ENCODE measurements around the gene USP28. TPM values are rescaled to one million over a fixed set of nuclear protein-coding genes. Genes with fewer than 3 reads are reported as not detected.
A peak's percentile ranks its signal among the peaks of the same experiment; 100 is the strongest.
"Not testable (repeated sequence)": the region's sequence is repeated elsewhere in the genome, so short reads cannot be mapped to it uniquely, and the experiment has no call there.

Gene USP28
- total RNA-seq, 1 donor from 2014 or later = 38.5 TPM

DNA sequence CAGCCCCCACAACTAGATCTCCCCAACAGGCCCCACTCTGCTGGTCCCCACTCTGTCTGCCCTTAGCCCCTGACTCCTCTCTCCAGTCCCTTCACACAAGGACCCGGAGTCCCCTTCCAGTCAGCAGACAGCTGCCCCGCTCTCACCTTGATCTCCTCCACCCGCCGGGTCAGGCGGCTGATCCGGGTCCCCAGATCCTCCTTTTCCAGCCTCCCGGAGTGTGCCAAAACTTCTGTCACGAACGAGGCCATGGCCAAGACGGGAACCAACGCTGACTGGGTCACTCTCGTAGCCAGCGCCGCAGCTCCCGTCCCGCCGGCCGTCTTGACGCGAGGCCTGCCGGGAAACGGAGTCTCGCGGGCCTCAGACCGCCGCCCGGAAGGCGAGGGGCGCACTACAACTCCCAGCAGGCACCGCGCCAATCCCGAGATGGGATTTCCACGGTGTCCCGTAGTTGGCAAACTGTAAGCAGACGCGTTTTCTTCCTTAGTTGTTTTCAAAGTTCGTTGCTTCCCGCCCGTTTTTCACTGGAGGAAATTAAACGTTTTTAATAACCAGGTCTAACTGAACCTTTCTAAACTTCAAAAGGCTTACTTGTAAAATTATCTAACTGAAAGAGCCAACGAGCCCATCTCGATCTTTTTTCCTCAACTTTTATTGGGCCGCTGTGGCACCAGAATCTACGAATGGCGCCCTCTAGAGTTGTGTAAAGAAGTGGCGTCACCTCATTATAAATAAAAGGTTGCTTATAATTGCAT is 101.8 kb downstream of the USP28 start, which contains the start of gene ZW10:
Gene ZW10, minus strand, starts transcription at position 277 of the 758 bp plus-strand sequence. Its CDS starts 26 bp downstream, at position 251.
- peak; percentile 99 for DNase-seq

DNA sequence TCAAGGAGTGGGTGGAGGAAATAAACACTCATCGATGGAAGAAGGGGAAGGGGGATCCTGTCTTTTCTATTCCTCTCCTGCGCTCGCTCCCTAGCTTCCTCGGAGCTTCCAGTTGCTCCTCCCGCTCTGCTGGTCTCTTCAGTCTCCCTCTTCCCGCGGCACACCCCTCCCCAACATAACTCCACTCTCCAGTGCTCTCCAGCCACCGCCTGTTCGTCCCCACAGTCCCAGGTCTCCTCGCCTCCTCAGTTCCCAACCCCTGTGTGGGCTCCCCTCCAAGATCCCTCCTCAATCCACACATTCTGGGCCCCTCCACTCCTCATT is 102.3 kb downstream of the USP28 start:
- DNase-seq = peak; percentile 53

DNA sequence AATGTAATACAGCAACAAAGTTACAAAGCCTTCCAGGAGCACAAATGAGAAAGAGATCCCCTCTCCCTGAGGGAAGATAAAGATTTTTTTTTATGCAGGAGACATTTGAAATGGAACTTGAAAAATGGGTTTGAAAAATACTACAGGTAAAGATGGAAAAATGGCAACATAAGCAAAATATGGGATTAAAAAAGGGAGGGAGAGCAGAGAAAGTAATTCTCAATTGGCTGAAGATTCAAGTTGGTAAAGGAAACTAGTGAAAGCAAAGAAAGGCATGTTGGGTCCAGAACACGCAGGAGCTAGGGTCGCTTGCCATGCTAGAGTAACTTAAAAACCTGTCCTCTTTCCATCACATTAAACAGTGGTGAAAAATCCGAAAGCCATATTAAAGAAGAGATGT is 103.4 kb downstream of the USP28 start:
- no peak for DNase-seq

DNA sequence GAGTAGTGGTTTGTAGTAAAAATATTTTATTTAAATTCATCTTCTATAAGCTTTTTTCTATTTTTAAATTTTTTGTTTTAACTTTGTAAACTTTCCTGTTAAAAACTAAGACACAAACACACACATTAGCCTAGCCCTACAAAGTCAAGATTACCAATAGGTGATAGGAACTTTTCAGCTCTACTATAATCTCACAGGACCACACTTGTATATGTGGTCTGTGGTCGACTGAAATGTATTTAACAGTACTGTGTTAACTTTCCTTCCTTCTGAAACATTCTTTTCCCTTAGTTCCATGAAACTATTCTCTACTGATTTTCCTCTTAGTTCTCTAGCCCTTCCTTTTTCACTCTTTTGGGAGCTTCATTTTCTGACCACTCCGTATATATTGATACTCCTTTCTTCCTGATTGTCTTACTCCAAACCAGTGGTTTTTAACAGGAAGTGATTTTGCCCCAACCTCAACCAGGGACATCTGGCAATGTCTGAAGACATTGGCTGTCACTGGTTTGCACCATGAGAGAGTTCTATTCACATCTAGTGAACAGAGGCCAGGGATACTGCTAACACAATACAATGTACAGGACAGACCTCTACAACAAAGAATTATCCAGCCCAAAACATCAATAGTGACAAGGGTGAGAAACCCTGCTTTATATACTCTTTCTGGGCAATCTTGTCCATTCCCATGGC is 110.7 kb downstream of the USP28 start:
- no peak for DNase-seq

DNA sequence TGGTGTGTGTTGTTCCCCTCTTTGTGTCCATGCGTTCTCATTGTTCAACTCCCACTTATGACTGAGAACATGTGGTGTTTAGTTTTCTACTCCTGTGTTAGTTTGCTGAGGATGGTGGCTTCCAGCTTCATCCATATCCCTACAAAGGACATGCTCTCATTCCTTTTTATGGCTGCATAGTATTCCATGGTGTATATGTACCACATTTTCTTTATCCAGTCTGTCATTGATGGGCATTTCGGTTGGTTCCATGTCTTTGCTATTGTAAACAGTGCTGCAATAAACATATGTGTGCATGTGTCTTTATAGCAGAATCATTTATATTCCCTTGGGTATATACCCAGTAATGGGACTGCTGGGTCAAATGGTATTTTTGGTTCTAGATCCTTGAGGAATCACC is 112.3 kb downstream of the USP28 start:
- DNase-seq = not testable (repeated sequence)

DNA sequence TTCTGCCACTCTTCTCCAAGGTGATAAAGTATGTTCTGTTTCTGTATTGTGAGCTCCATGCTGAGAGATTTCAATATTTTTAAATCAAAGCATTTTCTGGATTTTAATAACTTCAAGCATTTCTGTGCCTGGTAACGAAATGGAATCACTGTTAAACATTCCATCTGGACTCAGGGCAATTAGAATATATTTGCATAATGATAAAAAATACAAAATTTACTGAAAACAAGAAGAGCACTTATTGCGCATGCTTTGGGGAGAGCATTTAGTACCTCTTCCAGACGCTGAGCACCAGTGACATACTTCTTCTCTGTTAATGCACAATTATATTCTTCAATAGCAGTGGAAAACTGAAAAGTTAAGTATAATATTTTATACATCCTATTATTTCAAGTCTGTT is 115.1 kb downstream of the USP28 start:
- no peak for DNase-seq

DNA sequence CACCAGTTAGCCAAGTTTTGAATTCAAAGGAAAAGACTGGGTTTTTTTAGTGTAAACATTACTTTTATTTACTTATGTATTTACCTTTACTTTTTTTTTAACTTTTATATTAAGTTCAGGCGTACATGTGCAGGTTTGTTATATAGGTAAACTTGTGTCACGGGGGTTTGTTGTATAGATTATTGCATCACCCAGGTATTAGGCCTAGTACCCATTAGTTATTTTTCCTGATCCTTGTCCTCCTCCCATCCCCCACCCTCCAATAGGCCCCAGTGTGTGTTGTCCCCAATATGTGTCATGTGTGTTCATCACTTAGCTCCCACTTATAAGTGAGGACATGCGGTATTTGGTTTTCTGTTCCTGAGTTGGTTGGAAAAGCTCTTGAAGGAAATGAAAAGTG is 122.4 kb downstream of the USP28 start:
- DNase-seq = no peak

Other genes starting within 250 kb of the USP28 start
- 0.14 and 0.17 TPM in 2 replicates for gene TMPRSS5, start 169.3 kb downstream of the USP28 start, total RNA-seq
- gene ZW10, start 101.9 kb downstream of the USP28 start, total RNA-seq = 23.3 and 31.6 TPM in 2 replicates
- gene CLDN25, start 95.8 kb downstream of the USP28 start, total RNA-seq = not detected in 2 replicates
- not detected in 2 replicates for gene HTR3B, start 29.2 kb upstream of the USP28 start, total RNA-seq
- gene HTR3A, start 99.5 kb upstream of the USP28 start, total RNA-seq = not detected in 2 replicates
- 23.1 and 34.7 TPM in 2 replicates for gene ZBTB16, start 184.1 kb upstream of the USP28 start, total RNA-seq